MM.1S (cell line): Measurements from ENCODE around the gene GRIK4.

Experiments
- EZH2 ChIP-seq: fragments of 300-600 bp; sonication (generic); optimal IDR thresholded peaks from 2 replicates; pipeline ENCODE3; 2017; ENCODE audit warnings: low read depth, mild to moderate bottlenecking, antibody characterized with exemption, low read length, mixed read lengths
- TF ChIP-seq, protein P1 (sequence below): fragments of 300-600 bp; sonication (generic); IDR thresholded peaks from 2 replicates; pipeline ENCODE4 v1.5.1; 2016; ENCODE audit warnings: antibody characterized with exemption, low read length, mixed read lengths

DNA sequence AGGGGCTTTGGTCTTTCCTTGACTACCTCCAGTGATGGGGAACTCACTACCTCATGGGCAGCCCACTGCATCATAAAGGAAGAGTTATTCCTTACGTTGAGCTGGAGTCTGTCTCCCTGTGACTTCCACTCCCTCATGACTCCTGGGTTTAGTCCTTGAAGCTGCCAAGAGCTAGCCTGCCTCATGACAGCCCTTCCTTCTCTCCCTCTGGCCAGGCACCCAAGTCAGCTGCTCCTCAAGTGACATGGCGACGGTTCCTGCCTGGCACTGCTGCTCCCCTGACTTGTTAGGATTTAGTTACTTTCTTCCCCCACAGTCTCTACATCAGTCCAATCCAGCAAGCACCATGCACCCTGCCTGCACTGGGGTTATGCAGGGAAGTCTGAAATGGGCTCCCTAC lies 316.3 kb downstream of the GRIK4 start:
- TF ChIP-seq, protein P1, sequence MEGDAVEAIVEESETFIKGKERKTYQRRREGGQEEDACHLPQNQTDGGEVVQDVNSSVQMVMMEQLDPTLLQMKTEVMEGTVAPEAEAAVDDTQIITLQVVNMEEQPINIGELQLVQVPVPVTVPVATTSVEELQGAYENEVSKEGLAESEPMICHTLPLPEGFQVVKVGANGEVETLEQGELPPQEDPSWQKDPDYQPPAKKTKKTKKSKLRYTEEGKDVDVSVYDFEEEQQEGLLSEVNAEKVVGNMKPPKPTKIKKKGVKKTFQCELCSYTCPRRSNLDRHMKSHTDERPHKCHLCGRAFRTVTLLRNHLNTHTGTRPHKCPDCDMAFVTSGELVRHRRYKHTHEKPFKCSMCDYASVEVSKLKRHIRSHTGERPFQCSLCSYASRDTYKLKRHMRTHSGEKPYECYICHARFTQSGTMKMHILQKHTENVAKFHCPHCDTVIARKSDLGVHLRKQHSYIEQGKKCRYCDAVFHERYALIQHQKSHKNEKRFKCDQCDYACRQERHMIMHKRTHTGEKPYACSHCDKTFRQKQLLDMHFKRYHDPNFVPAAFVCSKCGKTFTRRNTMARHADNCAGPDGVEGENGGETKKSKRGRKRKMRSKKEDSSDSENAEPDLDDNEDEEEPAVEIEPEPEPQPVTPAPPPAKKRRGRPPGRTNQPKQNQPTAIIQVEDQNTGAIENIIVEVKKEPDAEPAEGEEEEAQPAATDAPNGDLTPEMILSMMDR: no peak
- no peak for TF ChIP-seq EZH2
